ENCODE results near the gene FKBP5.

DNA sequence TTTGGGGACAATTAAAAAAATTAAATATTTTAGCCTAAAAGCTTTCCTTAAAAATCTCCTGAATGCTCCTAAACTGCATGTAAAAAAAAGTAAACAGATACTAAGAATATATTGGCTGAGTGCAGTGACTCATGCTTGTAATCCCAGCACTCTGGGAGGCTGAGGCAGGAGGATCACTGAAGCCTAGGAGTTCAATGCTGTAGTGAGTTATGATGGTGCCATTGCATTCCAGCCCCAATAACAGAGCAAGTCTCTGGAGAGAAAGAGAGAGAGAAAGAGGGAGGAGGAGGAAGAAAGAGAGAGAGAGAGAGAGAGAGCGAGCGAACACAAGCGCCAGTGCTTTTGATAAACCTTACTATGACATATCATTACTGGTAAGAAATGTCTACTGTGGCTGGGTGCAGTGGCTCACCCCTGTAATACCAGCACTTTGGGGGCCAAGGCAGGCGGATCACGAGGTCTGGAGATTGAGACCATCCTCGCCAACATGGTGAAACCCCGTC, 58.8 kb downstream of the FKBP5 start:
- TF ChIP-seq, protein P1, sequence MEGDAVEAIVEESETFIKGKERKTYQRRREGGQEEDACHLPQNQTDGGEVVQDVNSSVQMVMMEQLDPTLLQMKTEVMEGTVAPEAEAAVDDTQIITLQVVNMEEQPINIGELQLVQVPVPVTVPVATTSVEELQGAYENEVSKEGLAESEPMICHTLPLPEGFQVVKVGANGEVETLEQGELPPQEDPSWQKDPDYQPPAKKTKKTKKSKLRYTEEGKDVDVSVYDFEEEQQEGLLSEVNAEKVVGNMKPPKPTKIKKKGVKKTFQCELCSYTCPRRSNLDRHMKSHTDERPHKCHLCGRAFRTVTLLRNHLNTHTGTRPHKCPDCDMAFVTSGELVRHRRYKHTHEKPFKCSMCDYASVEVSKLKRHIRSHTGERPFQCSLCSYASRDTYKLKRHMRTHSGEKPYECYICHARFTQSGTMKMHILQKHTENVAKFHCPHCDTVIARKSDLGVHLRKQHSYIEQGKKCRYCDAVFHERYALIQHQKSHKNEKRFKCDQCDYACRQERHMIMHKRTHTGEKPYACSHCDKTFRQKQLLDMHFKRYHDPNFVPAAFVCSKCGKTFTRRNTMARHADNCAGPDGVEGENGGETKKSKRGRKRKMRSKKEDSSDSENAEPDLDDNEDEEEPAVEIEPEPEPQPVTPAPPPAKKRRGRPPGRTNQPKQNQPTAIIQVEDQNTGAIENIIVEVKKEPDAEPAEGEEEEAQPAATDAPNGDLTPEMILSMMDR (IDR thresholded peaks at IDR 0.05; ENCODE audit: low read length), result no peak
- no peak for TF ChIP-seq EZH2 (IDR thresholded peaks at IDR 0.05; ENCODE audit: borderline replicate concordance, low read length)

Data from OCI-LY1 (cell line).